H7 (cell line): Measurements from ENCODE around the gene APBA3. TPM values are rescaled to one million over a fixed set of nuclear protein-coding genes. Genes with fewer than 3 reads are reported as not detected.

Source experiments
- DNase-seq: peaks from one replicate; pipeline ENCODE4 v3.0.0; 2012
- H3K27me3 ChIP-seq: 2 replicates; pipeline ENCODE4 v1.6.0; 2011; ENCODE audit warnings: mild to moderate bottlenecking, low read length; ENCODE audit not compliant: control insufficient read depth, insufficient read depth
- H3K36me3 ChIP-seq: replicated peaks from 2 replicates; pipeline ENCODE4 v1.5.1; 2011; ENCODE audit warnings: low read length; ENCODE audit not compliant: control insufficient read depth, insufficient read depth
- H3K4me3 ChIP-seq: 2 replicates; pipeline ENCODE4 v1.5.1; 2011; ENCODE audit warnings: low read depth, mild to moderate bottlenecking, control low read depth, low read length, moderate library complexity; ENCODE audit not compliant: insufficient read depth
- total RNA-seq: library from RNA; depleted of rRNA; stranded (reverse); fragments of >200 nt; shearing (Covaris generic); gene quantifications from 2 replicates; pipeline ENCODE4 v1.2.3, GENCODE V29; 2014

Gene APBA3
- total RNA-seq, 1 experiment from 2014 or later, result 37.3 TPM

DNA sequence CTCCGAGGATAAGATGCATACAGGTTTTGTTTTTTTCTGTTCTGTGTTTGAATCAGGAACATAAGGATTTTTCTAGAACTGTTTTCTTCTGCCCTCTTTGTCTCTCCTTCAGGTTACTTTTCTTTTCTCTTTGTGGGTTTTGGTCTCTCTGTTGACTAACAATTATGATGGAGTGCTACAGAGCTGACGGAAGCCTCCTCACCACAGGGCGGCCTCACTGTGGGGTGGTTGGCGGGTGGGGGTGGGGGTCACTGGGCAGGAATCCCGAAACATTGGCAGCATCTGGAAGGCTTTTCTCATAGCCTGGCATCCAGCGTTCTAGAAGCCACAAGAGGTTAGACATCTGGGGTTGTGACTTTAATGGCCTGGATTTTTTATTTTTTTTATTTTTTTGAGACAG, 36.6 kb upstream of the APBA3 start:
- H3K27me3 ChIP-seq, result peaks cover 13% of the 10 kb centered on the region
- H3K4me3 ChIP-seq, result no peak overlapping the region
- no peaks in the 10 kb centered on the region for H3K36me3 ChIP-seq
- DNase-seq, result no peak

- H3K4me3 ChIP-seq, result no peak overlapping the region
- H3K27me3 ChIP-seq, result peaks cover 6% of the 10 kb centered on the region
- no peak for DNase-seq
- no peaks in the 10 kb centered on the region for H3K36me3 ChIP-seq
Observed at GRCh38 chr19:3796358-3796757, 34.9 kb upstream of the APBA3 start.

DNA sequence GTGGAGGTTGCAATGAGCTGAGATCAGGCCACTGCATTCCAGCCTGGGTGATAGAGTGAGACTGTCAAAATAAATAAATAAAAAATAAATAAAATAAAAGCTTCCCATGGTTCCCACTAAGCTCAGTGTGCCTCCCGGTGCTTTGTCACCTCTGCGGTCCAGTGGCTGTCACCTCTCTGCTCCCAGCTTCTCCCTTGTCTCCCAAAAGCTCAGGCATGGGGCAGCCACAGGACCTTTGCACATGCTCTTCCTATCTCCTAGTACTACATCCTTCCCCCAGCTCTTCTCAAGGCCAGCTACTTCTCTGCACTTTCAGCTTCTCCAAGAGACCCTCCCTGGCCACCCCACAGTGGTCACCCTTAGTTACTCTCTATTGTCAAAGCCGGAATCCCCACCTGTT, 32.3 kb upstream of the APBA3 start:
- no peaks in the 10 kb centered on the region for H3K36me3 ChIP-seq
- H3K27me3 ChIP-seq, result no peaks in the 10 kb centered on the region
- H3K4me3 ChIP-seq, result no peak overlapping the region
- no peak for DNase-seq

GRCh38 chr19:3792114-3792513, 30.6 kb upstream of the APBA3 start:
- Histone ChIP-seq H3K27me3 (no peaks in the 10 kb centered on the region), H3K36me3 (no peaks in the 10 kb centered on the region), H3K4me3 (no peak overlapping the region)
- DNase-seq, result no peak

- H3K4me3 ChIP-seq, result no peak overlapping the region
- H3K36me3 ChIP-seq, result no peaks in the 10 kb centered on the region
- no peak for DNase-seq
- H3K27me3 ChIP-seq, result peaks cover 4% of the 10 kb centered on the region
Observed at GRCh38 chr19:3790941-3791340, 29.4 kb upstream of the APBA3 start.

DNA sequence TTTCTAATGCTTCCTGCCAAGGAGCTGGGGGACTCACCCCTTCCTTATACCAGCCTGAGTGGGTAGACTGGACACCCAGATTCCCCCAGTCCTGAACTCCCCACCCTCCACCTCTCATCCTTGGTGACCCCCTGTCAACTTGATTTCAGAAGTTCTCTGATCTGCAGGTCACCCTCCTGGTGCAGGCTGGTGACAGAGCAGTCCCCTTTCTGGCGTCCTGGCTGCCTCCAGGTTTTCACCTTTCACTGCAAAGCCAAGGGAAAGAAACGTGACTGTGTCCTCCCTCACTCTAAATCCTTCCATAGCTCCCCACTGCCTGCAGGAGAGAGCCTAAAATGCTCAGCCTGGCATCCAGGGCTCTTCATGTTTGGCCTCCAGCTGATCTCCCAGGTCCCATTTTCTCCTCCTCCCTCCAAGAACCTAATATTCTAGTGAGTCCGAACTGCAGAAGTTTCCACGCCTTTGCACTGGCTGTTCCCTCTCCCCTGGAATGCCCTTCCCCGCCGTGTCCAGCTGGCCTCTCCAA, 28.8 kb upstream of the APBA3 start:
- peaks cover 11% of the 10 kb centered on the region for H3K27me3 ChIP-seq
- H3K36me3 ChIP-seq, result no peaks in the 10 kb centered on the region
- DNase-seq, result no peak
- no peak overlapping the region for H3K4me3 ChIP-seq

DNA sequence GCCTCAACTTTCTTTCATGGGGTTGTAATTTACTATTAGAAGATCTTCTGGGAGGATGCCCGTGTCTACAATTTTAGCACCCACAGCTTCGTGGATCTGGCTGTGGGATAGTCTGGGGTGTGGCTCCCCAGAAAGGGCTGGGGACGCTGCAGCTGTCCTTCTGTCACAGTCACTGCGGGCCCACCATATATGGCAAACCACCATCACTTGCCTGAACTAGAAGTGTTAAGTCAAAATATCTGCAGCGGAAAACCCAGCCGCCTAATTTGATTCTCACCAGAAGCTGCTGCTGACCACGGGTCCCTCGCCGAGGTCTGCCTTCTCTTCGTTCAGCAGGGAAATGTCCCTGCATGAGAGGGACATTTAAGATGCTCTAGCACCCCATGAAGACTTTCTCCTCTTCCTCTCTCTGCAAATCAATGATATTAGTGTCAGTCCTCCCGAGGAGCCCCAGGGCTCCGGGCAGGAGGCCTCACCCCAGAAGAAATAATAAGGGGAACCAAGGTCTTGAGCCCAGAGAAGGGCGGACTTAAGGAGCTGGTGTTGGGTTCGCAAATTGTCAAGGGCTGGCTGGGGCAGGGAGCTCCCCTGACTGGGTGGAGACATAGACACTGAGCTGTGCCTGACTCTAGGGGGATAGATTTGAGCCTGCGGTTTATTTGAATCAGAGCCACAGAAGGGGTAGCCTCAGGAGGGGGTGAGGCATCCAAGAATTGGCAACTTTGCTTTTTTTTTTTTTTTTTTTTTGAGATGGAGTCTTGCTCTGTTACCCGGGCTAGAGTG, 27.7 kb upstream of the APBA3 start:
- DNase-seq, result peak; percentile 52
- no peak overlapping the region for H3K4me3 ChIP-seq
- H3K27me3 ChIP-seq, result peaks cover 17% of the 10 kb centered on the region
- H3K36me3 ChIP-seq, result no peaks in the 10 kb centered on the region

DNA sequence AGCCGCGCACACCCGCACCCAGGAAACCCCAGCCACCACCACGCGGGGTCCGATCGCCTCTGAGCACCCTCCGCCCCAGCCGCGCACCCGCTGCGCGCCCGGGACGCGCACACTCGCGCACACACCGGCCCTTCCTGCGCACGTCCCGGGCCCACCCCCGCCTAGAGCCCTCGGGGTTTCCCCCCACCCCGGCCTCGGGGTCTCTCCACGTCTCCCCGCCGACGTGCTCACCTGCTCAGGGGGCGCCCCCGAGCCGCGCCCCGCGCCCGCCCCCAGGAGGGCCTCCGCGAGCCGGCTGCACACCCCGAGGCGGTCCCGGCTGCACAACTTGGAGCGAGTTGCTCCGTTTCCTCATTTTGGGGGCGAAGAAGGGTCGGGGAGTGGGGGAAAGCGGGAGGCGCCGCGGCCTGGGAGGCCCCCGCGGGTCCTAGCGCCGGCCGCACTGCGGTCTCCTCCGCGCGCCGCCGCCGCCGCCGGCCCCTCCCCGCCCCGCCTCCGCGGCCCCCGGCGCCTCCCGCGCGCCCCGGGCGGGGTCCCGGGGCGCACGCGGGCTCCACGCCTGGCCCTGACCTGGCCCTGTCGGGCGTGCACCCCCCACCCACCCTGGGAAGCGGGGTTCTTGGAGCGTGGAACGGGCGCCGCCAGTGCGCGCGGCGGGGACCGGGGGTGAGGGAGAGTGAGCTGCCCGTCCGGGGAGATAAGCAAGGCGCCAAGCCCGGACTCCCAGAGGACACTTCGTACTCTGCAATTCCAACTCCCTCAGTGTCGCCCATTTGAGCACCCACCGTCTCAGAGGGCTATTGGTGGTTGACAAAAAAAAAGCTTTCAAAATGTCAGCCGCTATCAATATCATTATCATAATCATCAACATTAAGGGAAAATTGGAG, 24.7 kb upstream of the APBA3 start, which contains the start of gene MATK:
TSS of gene MATK (minus strand) at position 444 of the 887 bp plus-strand sequence. CDS start 1,246 bp downstream, outside the sequence.
- peak; percentile 91 for DNase-seq
- Histone ChIP-seq H3K27me3 (peaks cover 17% of the 10 kb centered on the region), H3K4me3 (peak within 1 kb of the TSS; percentile 81), H3K36me3 (no peaks in the 10 kb centered on the region; the same call in 1 of the 2 replicates)

- DNase-seq, result peak; percentile 79
- H3K27me3 ChIP-seq, result peaks cover 17% of the 10 kb centered on the region
- no peaks in the 10 kb centered on the region; the same call in 1 of the 2 replicates for H3K36me3 ChIP-seq
- H3K4me3 ChIP-seq, result peak overlapping the region; percentile 81
Observed at GRCh38 chr19:3785451-3785937, 24.0 kb upstream of the APBA3 start.

DNA sequence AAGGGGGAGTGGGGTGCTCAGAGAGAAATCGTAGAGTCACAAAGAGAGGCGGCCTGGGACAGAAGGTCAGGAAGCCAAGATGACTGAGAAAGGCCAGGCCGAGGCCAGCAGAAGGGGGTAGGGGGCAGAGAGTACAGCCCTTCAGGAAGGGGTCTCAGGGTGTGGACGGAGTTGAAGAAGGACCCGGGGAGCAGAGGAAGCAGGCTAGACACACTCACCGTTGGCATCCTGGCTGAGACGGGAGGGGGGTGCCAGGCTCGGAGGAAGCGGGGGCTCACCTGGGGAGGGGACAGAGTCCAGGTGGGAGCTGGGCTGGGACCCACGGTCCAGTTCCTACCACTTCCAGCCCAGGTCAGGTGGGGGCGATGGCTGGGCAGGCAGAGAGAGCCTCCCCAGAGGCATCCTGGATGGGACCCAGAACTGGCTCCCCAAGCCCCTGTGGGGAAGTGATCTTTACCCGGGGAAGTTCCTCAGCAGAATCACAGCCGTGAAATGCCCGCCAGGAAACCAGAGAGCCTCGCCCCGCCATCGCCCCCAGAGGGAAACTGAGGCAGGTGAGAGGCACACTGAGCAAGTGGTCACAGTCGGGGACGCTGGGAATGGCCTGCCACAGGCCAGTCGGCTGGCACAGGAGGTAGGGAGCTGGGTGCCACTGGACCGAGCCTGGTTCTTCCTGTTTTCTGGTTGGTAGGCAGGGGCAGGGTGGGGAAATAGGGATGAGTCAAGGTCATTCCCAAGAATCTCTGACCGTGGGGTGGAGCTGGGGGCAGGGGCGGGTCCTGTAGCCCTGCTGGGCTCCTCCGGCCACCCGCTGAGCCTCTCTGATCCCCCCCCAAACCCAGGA, 23.3 kb upstream of the APBA3 start:
- H3K4me3 ChIP-seq, result peak overlapping the region; percentile 81
- DNase-seq, result peak; percentile 81
- H3K27me3 ChIP-seq, result peaks cover 17% of the 10 kb centered on the region
- no peaks in the 10 kb centered on the region; the same call in 1 of the 2 replicates for H3K36me3 ChIP-seq

DNA sequence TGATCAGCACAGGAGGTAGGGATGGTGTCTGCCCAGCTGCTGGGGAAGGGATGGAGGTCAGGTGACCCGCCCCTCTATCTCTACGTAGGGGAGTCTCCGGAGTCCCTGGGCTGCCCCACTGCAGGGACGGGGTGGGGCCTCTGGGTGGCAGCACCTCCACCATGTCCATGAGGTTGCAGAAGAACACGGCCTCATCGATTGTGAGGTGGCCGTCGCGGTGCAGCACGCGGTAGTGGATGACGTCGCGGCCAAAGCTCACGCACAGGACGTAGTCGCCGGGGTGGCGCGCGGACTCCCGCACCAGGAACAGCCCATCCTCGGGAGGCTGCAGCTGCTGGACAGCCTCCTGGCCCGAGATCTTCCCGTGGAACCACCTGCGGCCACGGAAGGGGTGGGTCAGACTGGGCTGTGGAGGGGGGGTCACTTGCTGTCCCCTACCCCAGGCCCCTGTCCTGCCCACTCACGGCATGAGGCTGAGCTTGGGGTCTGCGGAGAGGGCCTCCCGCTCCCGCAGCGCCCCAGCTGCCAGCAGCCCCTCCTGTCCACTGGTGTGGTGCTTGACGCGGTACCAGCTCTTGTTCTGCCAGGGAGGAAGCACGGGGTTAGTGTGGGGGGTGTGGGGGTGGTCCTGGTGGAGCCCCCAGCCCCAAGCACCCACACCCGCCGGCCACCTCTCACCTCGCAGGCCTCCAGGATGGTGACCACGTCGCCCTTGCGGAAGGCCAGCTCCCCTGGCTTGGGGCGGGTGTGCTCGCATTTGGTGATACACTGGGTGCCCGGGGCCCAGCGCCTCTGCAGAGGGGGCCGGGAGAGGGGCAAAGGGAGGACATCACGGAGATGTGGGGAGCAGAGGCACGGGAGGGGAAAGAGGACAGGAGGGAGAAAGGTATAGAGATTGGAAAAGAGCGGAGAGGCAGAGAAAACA, 22.4 kb upstream of the APBA3 start:
- H3K27me3 ChIP-seq, result peaks cover 17% of the 10 kb centered on the region
- peak; percentile 96 for DNase-seq
- H3K36me3 ChIP-seq, result no peaks in the 10 kb centered on the region; the same call in 1 of the 2 replicates
- no peak overlapping the region for H3K4me3 ChIP-seq

DNA sequence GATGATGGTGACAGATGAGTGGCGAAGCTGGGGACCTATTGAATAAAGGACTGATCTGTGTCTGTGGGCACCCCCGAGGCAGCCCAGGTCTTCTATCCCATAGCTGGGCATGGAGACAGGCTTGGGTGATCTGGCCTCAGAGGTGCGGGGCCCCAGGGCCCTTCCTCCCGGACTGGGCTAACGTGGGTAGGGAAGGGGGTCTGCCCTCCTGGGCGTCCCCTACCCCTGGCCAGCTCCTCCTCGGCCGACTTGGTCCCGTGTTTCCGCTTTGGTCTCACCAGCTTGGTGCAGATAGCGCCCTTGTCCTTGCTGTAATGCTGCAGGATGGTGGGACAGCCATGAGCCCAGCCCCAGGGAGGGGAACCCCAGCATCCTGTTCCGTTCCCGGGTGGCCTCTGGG, 21.4 kb upstream of the APBA3 start:
- peak; percentile 43 for DNase-seq
- Histone ChIP-seq H3K4me3 (no peak overlapping the region), H3K36me3 (no peaks in the 10 kb centered on the region; the same call in 1 of the 2 replicates), H3K27me3 (peaks cover 17% of the 10 kb centered on the region)

DNA sequence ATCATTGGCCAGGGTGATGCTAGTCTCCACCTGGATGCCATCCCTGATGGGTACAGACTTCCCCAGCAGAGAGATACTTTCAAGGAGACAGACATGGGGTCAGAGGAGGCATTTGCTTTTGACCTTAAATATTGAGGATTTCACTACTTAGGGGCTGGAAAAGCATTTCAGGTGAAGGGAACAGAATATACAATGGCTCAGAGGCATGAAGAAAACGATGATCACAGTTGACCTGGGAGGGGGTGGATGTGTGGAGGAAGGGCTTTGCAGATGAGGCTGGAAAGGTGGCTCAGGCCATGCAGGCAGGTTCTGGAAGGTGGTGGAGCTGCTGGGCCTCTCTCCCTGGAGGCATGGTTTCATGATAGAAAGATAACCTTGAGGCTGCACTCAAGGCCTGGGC, 20.8 kb upstream of the APBA3 start:
- H3K36me3 ChIP-seq, result no peaks in the 10 kb centered on the region; the same call in 1 of the 2 replicates
- no peak for DNase-seq
- peaks cover 17% of the 10 kb centered on the region for H3K27me3 ChIP-seq
- H3K4me3 ChIP-seq, result no peak overlapping the region
